Renal cortical epithelial cell (primary cell): ENCODE data around the gene PEX14. TPM values are rescaled to one million over a fixed set of nuclear protein-coding genes. Genes with fewer than 3 reads are reported as not detected.

Experiments used
- DNase-seq: peaks from one replicate; pipeline ENCODE4 v3.0.0-alpha.2; 2011; ENCODE audit warnings: low read depth
- total RNA-seq: library from RNA; depleted of rRNA; stranded (reverse); fragments of >200 nt; gene quantifications from 2 replicates; pipeline ENCODE4 v1.2.3, GENCODE V29; 2014

Gene PEX14
- total RNA-seq, 1 donor from 2014 or later: 26.1 TPM

DNA sequence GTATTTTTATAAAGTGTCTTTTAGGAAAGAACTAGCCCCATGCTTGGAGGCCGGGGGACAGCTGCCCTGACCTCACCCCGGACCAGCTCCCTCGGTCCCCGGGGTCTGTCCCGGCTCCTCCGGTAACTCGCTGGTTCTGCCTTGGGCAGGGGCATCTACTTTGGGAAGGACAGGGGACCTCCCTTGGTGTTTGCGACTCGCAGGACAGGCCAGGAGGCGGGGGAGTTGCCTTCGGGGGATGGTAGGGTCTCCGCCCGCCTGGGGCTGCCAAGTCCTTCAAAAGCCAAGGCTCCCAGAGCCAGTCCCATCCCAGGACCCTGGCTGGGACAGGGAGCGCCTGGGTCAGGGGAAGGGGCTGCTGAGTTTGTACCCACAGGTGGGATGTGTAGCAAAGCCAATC, 157.9 kb downstream of the PEX14 start:
- no peak for DNase-seq

DNA sequence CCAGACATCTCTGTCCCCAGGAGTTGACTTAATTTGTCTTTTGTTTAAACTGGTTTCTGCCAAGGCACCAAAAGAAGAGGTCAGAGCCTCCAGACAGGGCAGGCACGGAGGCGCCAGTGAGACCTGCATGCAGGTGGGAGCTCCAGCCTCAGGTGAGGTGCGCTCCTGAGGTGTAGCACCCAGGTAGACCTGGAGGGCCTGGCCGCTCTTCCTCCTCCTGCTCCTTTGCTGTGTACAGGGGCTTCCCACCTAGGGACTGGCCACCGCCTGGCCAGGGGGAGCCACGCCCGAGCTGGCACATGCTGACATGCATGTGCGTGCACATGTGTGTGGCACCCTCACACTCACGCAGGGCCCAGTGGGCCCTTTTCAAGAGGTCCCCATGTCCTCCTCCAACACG, 158.7 kb downstream of the PEX14 start:
- DNase-seq: no peak

DNA sequence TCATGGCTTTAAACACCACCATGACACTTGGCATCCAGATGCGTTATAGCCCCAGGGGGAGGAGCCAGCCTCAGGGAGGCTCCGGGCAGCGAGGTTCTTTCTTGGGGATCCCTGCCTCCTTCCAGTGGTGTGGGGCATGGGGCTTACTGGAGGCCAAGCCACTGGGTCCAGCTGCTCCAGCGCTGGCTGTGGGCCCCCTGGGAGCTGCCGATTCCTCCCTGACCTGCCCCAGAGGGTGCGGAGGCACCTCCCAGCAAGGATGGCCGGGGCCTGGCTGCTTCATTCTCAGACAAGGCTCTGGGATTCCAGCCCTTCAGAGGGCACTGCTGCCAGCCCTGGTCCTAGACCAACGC, 159.3 kb downstream of the PEX14 start:
- no peak for DNase-seq

DNA sequence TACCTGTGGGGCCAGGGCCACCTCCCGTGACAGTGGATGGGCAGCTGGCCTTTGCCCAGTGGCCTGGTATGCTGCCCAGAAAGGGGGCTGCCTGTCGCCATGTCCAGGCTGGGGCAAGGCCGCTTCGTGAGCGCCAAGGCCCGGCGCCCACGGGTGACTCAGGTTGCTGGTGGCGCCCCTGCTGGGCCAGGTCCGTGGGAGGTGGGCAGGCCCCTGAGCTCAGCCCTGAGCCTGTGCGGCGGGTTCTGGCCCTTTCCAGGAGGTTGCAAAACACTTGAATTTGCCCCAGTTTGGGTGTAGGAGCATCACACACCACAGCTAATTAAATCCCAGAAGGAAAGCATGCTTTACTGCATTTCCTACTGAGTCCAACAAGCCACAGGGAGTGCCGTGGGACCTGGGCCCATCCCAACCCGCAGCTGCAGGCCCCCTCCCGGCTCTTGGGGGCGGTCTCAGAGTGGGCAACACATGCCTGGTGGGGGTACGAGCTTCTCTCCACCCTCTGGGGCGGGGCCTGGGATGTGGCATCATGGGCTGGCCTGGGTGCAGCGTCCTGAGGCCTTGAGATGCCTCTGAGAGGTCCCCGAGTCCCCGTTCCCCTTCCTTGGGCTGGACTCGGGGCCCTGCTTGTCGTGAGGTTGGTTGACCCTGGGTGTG, 159.8 kb downstream of the PEX14 start:
- no peak for DNase-seq

DNA sequence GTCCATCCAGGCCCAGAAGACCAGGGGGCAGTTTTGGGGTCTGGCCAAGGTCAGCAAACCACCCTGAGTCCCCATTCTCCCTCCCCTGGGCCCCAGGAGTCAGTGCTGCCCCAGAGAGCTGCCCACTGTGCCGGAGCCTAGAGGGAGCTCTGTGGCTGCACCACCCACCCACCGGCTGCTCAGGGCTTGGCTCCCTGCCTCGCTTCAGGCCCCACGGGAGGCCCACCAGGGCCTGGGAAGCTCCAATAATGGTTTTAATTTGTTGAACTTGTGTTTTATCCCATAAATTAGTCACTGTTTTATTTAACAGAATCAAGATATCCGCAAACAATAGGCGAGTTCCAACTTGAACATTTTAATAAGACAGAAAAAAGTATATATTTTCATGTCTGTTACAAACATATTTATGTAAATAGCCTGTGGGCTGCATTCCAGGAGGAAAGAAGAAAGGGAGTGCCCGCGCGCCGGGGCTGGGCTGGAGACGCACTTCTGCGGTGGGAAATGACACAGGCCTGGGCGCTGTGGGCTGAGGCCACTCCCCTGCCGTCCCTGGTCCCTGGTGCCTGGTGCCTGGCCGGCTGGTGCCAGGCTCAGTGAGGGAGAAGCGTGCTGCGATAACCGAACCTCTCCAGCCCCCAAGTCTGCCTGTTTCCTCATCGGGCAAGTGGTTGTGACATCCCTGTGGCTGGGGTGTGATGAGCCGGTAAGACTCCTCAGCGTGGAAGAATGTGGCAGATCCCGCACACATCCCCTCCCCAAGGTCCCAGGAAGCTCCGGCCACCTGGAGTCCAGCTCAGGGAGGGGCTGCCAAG, 160.5 kb downstream of the PEX14 start:
- DNase-seq: no peak

DNA sequence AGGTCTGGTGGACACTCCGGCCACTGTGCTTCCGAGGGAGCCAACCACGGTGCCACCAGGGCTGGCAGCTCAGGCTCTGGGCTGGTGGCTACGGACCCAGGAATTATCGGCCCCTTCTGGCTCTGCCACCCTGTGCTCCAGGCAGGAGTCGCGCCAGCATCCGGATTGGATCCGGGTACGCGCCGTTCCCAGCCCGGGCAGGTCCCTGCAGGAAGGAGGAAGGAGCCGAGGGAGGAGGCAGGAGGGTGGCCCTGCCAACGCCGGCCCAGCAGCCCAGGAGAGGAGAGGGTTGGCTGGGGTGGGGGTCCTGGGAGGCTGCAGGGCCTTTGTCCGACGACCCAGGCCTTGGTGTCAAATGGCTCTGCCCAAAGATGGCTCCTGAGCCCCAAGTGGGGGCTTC, 161.2 kb downstream of the PEX14 start:
- DNase-seq: no peak

DNA sequence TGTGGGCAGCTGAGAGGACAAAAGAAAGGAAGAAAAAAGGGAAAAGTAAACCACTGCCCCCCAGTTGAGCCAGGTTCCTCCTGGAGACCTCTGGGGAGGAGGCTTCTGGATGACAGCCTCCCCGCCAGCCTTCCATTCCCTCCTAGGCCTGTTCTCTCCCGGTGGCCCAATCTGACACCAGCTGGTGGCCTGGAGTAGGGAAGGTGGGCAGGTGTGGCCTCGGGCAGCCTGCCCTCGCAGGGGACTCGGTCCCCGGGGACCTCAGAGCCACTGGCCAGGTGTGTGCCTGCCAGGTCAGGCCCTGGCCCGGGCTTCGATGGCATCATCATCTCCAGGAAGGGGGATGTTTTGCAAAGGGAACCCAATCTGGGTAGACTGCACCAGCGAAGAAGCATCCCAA, 162.7 kb downstream of the PEX14 start:
- DNase-seq: no peak

DNA sequence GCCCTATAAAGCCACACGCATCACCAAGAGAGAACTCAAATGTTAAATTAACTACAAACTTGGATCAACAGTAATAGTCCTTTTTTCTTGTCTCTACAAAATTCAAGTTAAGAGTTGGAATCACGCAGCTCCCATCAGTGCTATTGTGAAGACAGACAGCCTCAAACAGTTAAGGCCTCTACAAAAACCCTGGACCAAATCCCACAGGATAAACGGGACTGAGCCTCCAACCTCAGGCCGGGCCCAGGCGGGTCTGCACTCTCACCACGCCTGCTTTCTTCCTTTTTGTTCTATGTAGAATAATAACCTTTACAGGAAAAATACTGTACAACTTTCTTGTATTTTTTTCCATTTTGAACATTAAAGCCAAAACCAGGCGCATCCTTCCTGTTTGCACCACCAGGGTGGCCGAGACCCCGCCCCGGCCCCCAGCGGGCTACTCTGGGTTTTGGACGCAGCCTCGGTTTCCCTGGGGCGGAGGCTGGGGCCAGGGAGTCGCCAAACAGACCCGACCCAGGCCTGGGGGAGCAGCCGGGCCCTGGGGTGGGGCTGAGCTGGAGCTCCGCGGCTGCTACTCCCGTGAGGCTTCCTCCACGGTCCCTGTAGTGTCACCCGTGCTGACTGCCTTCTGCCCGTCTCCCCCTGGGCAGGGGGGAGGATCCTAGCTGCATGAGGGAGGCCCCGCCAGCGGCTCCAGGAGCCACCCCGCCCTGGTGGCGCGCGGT, 163.2 kb downstream of the PEX14 start:
- no peak for DNase-seq

DNA sequence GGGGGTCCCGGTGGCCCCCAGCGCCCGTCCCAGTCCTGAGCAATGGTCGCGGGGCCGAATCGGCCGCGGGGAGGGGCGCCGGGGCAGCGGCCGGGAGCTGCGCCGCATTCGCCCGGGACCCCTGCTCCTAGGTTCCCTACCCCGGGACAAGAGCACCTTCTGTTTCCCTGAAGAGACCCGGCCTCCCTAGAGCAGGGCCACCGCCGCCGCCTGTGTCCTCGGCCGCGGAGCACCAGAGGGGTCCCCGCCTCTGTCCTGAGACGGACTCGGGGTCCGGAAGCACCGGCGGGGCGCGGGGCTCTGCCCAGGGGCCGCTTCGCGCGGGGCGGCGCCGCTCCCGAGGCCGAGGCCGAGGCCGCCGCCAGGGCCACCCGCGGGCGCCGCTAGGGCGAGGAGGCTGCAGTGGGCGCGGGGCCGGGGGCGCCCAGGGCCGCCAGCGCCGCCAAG, 163.8 kb downstream of the PEX14 start:
- no peak for DNase-seq

DNA sequence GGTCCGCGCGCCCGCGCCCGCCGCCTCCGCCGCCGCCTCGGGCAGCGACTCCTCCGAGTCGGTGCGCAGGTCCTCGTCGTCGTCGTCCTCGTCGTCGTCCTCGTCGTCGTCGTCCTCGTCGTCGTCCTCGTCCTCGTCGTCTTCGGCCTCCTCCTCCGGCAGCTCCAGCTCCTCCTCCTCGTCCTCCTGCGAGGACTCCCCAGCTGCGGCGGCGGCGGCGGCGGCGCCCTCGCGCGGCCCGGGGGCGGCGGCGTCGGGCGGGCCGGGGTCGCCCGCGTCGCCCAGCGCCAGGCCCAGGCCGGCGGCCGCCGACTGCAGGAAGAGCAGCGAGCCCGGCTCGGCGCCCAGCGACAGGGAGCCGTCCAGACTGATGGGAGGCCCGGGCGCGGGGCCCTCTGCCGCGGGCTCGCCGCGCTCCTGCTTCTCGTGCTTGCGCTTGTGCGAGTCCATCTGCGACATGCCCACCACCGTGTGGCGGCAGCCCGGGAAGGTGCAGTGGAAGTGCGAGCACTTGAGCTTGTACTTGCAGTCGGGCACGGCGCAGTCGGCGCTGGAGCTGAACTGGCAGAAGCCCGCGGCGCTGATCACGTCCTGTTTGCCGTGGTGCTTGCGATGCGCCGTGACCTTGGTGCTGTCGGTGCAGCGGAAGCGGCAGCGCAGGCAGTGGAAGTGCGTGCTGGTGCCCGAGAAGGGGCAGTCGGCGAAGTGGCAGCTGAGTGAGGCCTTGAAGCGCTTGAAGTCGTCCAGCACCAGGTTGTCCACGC, 164.4 kb downstream of the PEX14 start:
- DNase-seq: no peak

DNA sequence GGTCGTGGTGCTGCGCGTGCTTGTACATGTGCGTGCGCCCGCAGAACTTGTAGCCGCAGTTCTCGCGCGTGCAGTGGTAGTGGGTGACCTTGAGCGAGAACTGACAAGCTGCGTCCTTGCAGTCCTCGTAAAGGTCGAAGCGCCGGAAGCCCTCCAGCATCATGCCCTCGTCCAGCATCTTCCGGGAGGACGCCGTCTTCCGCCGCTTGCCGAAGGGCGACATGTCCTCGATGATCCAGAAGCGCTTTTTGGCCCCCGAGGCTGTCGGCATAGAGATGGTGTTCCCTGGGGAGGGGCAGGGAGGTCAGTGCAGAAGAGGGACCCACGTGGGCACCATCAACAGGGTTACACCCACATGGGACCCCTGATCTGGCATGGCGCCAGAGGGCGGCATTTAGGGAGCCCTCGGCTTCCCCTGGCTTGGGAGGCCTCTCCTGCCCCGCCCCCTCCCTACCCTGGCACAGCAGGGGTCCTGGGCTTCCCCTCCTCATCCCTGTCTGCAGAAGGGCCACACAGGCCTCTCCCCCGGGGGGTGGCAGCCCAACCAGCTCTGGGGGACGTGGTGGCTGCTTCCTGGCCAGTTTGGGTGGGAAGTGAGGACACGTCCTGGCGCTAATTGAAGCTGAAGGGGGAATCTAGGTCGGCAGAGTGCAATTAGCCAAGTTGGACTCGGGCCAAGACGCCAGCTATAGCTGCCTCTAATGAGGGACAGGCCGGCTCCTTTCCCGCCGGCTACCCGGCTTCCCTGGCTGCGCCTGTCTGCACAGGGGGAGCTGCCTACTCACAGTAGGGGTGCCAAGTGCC, 165.2 kb downstream of the PEX14 start:
- DNase-seq: no peak

DNA sequence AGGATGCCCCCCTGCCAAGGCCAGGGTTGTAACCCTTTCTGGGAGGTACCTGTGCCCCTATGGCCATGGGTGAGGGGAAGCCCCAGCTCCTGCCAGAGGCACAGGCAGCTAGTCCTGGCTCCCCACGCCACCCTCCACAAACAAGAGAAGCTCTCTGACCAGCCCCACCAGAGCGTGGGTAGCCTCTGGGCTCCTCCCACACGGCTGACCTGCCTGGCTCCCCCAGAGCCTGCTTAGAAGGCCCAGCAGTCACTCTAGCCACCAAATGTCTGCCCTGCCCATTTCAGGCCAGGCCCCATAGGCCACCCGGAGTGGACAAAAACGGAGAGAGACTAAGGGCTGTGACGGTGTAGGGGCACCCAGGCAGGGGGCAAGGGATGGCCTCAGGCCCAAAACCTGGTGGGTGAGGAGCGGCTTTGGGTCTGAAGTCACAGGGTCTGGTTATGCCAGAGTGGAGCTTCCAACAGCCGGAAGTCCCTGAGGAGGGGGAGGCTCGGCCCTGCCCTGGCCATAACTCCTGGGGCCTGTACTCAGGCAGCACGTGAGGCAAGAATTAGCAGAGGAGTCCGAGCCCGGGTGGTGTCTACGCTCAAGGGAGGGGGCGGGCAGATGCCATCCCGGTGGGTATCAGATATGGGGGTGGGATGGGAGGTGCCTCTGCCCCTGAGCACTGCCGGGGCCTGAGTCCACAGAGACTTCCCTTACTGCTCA, 166.2 kb downstream of the PEX14 start:
- no peak for DNase-seq

DNA sequence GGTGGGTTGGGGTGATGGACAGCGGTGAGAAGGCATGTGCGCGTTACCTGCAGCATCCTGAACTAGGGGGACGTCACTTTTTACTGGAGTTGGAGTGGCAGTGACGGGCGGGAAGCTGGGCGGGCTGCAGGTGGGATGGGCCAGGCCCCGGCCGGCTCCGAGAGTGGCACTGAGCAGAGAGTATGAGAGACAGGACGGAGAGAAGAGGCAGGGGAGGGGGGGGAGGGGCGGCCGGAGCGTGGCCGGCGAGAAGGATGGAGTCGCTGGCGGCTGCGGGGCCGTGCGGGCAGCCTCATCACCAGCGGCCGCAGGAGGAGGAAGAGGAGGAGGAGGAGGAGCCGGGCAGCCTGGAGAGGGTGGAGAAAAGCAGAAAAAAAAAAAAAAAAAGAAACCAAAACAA, 167.2 kb downstream of the PEX14 start:
- no peak for DNase-seq

DNA sequence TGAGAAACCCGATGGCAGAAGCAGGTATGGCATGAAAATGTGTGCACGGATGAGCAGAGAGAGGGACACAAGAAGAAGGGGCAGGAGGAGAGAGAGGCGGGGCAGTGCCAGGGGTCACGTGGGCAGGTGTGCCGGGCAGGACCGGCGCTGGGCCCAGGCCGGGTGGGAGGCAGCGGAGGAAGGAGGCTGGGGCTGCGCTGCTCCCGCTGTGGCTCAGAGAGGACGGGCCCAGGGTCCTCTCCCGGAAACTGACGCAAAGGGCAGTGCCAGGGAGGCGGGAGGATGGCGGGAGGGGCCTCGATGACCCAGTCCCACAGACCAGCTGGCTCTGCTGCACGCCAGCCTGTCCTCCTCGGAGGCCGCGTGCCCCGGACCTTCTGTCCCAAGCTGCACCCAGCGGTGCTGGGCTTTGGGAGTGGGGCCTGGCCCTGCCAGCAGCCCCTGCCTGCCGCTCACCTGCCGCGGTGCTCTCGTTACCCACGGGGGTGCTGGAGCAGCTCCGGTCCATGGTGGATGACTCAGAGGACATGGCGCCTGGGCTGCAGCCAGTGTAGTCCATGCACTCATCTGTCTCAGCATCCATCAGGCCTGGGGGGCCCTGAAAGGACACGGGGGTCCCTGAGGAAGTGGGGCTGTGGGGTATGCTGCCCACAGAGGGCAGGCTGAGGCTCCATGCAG, 167.8 kb downstream of the PEX14 start:
- no peak for DNase-seq

DNA sequence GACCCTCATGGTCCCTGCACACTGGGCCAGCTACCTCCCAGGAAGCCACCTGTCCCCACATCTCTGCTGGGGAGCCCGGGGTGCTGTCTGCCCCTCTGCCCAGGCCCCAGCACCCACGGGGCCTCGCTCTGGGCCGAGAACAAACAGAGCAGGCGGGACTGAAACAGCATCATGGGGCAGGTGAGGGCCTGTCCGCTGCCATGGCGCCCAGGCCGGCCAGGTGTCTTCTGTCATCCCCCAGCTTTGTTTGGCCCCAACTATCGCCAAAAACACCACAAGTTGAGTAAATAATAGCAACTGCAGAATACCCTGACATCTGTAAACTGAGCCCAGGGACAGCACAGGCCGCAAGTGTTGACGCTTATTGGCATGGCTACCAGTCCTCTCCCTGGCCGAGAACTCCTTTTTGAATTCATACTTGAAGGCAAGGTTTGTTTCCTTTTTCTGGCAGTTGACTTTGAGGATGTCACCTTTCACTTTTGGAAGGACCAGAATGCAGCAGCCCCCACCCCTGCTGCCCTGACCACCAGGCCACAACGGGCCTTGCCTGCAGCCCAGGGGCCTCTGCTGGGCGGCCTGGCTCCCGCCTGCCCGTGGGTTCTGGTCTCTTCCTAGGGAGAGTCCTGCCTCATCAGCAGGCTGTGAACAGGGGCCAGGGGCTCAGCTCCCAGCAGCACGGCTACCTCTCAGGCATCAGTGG, 169.0 kb downstream of the PEX14 start:
- DNase-seq: no peak

DNA sequence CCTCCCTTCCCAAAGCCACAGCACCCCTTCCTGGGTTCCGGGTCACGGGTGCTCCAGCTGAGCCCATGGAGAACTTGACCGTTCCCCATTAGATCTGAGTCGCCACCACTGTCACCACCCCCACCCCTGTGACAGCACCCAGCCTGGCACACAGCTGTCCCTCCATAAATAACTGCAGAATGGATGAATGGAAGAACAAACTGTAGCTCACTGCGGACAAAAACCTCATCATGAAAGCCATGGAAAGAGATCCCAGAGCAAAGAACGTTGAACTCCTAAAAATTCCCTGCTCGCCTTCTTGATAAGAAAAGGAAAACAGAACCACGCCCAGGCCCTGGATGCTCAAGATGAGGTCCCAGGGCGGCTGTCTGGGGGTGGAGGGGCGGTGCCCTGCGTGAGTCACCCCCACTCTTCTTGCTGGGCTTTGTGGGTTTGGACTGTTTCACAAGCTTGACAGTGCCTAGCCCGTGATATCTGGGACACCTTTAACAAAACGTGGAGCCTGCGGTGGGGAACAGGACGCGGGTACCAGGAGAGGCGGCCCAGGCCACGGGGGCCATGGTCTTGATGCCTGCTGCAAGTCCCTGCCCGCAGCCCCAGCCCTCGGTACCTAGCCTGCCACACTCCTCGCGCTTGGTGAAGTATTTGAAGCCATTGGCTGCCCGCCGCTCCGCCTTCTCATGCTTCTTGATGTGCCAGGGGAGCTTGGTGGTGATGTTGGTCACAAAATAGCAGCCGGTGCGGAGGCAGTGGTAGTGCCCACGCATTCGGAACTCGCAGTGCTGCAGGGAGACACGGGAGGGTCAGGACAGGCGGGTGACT, 169.8 kb downstream of the PEX14 start:
- no peak for DNase-seq

DNA sequence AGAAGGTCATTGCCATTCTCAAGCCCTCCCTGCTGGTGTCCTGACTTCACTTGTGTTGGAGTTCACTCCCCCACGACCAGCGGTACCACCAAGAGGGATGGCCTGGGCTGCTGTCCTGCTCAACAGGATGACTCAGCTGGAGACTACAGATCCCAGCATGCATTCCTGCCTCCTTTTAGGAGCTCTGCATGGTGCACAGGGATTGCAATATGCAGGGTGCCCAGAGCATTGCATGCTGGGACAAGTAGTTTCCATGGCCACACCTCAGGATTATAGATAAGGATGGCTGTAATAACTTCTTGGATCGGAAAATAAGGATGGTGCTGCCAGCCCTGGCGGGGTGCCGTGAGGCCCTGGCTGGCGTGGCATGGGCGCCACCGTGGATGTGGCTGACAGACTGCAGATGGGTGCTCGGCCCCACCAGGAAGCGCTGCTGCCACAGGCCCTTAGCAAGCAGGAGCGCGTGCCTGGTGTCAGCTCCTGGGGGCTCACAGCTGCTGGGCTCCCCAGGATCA, 171.7 kb downstream of the PEX14 start:
- peak; percentile 31 for DNase-seq
